ENCODE results near the gene CHGA. TPM values are rescaled to one million over a fixed set of nuclear protein-coding genes. Genes with fewer than 3 reads are reported as not detected.

The CHGA gene
- total and polyA plus RNA-seq, 2 of the 8 experiments (the other 6 are each of a cell fraction or from before 2014, with no cell fraction given): 17.5 to 28.2 TPM

DNA sequence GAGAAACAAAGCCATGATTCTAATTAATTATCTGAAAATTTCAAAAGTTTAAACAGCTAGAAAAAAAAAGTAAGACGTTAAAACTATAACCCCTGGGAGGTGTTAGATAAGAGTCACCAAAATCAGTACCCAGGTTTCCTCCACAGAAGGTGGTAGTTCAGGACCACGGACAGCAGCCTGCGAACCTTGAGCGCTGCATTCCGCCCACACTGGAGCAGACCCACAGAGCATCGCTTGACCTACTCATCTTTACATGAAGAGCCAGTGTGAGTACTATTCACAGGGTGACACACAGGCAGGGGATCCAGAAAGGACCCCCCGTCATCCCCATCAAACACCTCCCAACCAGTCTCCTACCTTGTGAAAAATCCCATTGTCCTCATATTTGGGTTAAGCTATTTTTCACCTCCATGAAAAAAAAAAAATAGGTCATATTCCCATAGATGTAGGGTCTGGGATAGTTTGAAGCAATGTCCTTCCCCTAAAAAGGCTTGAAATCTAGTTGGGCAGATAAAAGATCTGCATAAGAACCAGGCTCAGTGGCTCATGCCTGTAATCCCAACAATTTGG is 8.8 kb upstream of the CHGA start:
- H3K79me2 ChIP-seq (ENCODE audit: control insufficient read depth in 1 of 2, insufficient read depth in 2 of 2, low read length in 2 of 2): no peaks in the 10 kb centered on the region
- peaks cover 0 to 3% (median 1%) of the 10 kb centered on the region in 4 experiments; a peak in 3 of 7 replicates for H3K27me3 ChIP-seq (replicated peaks in 1 of 4; ENCODE audit: control insufficient read depth in 3 of 4, extremely low read depth in 1 of 4, insufficient read depth in 3 of 4, low read length in 3 of 4)
- no peak overlapping the region for H4K91ac ChIP-seq (replicated peaks; ENCODE audit: insufficient read length, low read length)
- no peak overlapping the region for H4K5ac ChIP-seq (ENCODE audit: insufficient read length, low read depth, low read length)
- no peak overlapping the region for H3K4me3 ChIP-seq (ENCODE audit: extremely low read depth in 1 of 4, insufficient read depth in 2 of 4, low read depth in 3 of 4, low read length in 4 of 4)
- no peak overlapping the region for H3K56ac ChIP-seq (replicated peaks; ENCODE audit: insufficient read length, low read depth, low read length)
- H3K27ac ChIP-seq (ENCODE audit: low read depth, low read length): no peak overlapping the region
- no peak overlapping the region for H2AFZ ChIP-seq (ENCODE audit: low read length)
- no peaks in the 10 kb centered on the region for H3K79me1 ChIP-seq (ENCODE audit: low read depth, low read length)
- FAIRE-seq (peak; percentile 82), DNase-seq (ENCODE audit: low read depth in 1 of 2, low spot score in 2 of 2) (peak in 1 of 2 experiments; percentile 85)
- H2AK5ac ChIP-seq (ENCODE audit: low read depth, low read length): no peak overlapping the region
- no peak overlapping the region for H2BK12ac ChIP-seq (ENCODE audit: low read depth, low read length)
- H2BK5ac ChIP-seq (ENCODE audit: low read depth, low read length): no peak overlapping the region
- no peak overlapping the region for H3K18ac ChIP-seq (ENCODE audit: extremely low read depth, low read length)
- H2BK120ac ChIP-seq (replicated peaks; ENCODE audit: low read depth, low read length): no peak overlapping the region
- no peak overlapping the region for H3K14ac ChIP-seq (ENCODE audit: insufficient read length)
- H2BK15ac ChIP-seq (ENCODE audit: low read length): no peak overlapping the region
- no peak overlapping the region for H4K8ac ChIP-seq (ENCODE audit: extremely low read depth, insufficient read depth, low read length)
- peaks cover 0 to 9% of the 10 kb centered on the region in 2 experiments; a peak in 1 of 4 replicates for H3K9me3 ChIP-seq (ENCODE audit: insufficient read depth in 2 of 2, low read depth in 1 of 2, low read length in 1 of 2)
- H3K9ac ChIP-seq (replicated peaks in 1 of 4; ENCODE audit: extremely low read depth in 1 of 4, low read depth in 3 of 4, low read length in 3 of 4): no peak overlapping the region
- no peaks in the 10 kb centered on the region for H3K4me1 ChIP-seq (replicated peaks in 1 of 4; ENCODE audit: control insufficient read depth in 3 of 4, insufficient read depth in 4 of 4, low read length in 3 of 4)
- no peaks in the 10 kb centered on the region for H3K36me3 ChIP-seq (ENCODE audit: control insufficient read depth in 2 of 4, insufficient read depth in 4 of 4, low read length in 3 of 4)
- 15% methylated on average over 7 of the region's 7 CpGs; no CpG with 5 or more reads in 1 of the 2 experiments for WGBS, 2 experiments (ENCODE audit: extremely low coverage in 1 of 2, insufficient coverage in 1 of 2, insufficient read length in 1 of 2, insufficient replicate concordance in 2 of 2, low coverage in 1 of 2, low lambda C conversion rate in 2 of 2, missing lambda C conversion rate in 1 of 2)
- CTCF ChIA-PET (ENCODE audit: partially characterized antibody): no interaction called here
- no peak overlapping the region for H3K4me2 ChIP-seq (ENCODE audit: insufficient read depth in 1 of 2, low read depth in 2 of 2, low read length in 2 of 2)
- no peaks in the 10 kb centered on the region for H4K20me1 ChIP-seq (replicated peaks in 1 of 2; ENCODE audit: control insufficient read depth in 1 of 2, insufficient read depth in 2 of 2, low read length in 2 of 2)
- POLR2A ChIA-PET (ENCODE audit: partially characterized antibody): interaction anchor here (2.8 kb wide), 1 partner anchor 9 kb away, joined by 10 read pairs; the partner anchor contains the start of gene CHGA
- no peak overlapping the region for H2BK20ac ChIP-seq (ENCODE audit: low read length)
- H3K23me2 ChIP-seq (ENCODE audit: low read depth, low read length): no peaks in the 10 kb centered on the region
- H3K23ac ChIP-seq (ENCODE audit: insufficient read length): no peak overlapping the region
- no peak overlapping the region for H3K4ac ChIP-seq (replicated peaks; ENCODE audit: insufficient read length, low read depth, low read length)
- no peak for TF ChIP-seq SIX5 (IDR thresholded peaks at IDR 0.05; ENCODE audit: low read depth, low read length)
- TF ChIP-seq, protein P1, sequence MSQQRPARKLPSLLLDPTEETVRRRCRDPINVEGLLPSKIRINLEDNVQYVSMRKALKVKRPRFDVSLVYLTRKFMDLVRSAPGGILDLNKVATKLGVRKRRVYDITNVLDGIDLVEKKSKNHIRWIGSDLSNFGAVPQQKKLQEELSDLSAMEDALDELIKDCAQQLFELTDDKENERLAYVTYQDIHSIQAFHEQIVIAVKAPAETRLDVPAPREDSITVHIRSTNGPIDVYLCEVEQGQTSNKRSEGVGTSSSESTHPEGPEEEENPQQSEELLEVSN (IDR thresholded peaks at IDR 0.05): no peak
- no peak for TF ChIP-seq KDM1A (IDR thresholded peaks at IDR 0.05; ENCODE audit: borderline replicate concordance, low read length)
- no peak for TF ChIP-seq JUN (IDR thresholded peaks at IDR 0.05; ENCODE audit: low read depth, low read length)
- peak; percentile 88 for TF ChIP-seq TEAD4 (IDR thresholded peaks at IDR 0.05; ENCODE audit: low read depth, low read length)
- peak; percentile 68 to 75; a peak in 2 of 4 replicates for TF ChIP-seq SIN3A (conservative IDR thresholded peaks at IDR 0.05 in 1 of 2, IDR thresholded peaks at IDR 0.05 in 1 of 2; ENCODE audit: low read depth in 1 of 2, low read length in 2 of 2)
- no peak for TF ChIP-seq EZH2 (IDR thresholded peaks at IDR 0.05; ENCODE audit: low read depth, low read length, severe bottlenecking)
- no peak for TF ChIP-seq SRF (IDR thresholded peaks at IDR 0.05; ENCODE audit: low read depth, low read length)
- no peak for TF ChIP-seq RXRA (IDR thresholded peaks at IDR 0.05; ENCODE audit: insufficient read depth, low read depth, low read length)
- no peak for TF ChIP-seq KDM4A (IDR thresholded peaks at IDR 0.05; ENCODE audit: low read depth, low read length, severe bottlenecking)
- no peak for TF ChIP-seq CHD2 (IDR thresholded peaks at IDR 0.05; ENCODE audit: low read length)
- TF ChIP-seq POU5F1 (IDR thresholded peaks at IDR 0.05; ENCODE audit: low read depth, low read length): no peak
- TF ChIP-seq POLR2A (IDR thresholded peaks at IDR 0.05; ENCODE audit: control extremely low read depth in 1 of 2, low read depth in 2 of 2, low read length in 2 of 2): no peak

Data from H1 (cell line).